ENCODE measurements around the gene RDH13.
A peak's percentile ranks its signal among the peaks of the same experiment; 100 is the strongest.
"Not testable (repeated sequence)": the region's sequence is repeated elsewhere in the genome, so short reads cannot be mapped to it uniquely, and the experiment has no call there.

Gene RDH13

GRCh38 chr19:55016017-55016416 is 46.9 kb downstream of the RDH13 start:
- no peak for DNase-seq (ENCODE audit: insufficient read length)
- FAIRE-seq, result no peak
- no peak for TF ChIP-seq POLR2AphosphoS5 (IDR thresholded peaks at IDR 0.05; ENCODE audit: low read depth, low read length)
- TF ChIP-seq POLR2A (IDR thresholded peaks at IDR 0.05; ENCODE audit: low read depth, low read length), result no peak
- no peak for TF ChIP-seq TAF1 (IDR thresholded peaks at IDR 0.05; ENCODE audit: borderline replicate concordance, low read depth, low read length)

GRCh38 chr19:55015126-55015525 is 47.8 kb downstream of the RDH13 start:
- no peak for TF ChIP-seq POLR2AphosphoS5 (IDR thresholded peaks at IDR 0.05; ENCODE audit: low read depth, low read length)
- DNase-seq (ENCODE audit: insufficient read length), result no peak
- FAIRE-seq, result no peak

- no peak for FAIRE-seq
- no peak for TF ChIP-seq POLR2AphosphoS5 (IDR thresholded peaks at IDR 0.05; ENCODE audit: low read depth, low read length)
- no peak for TF ChIP-seq POLR2A (IDR thresholded peaks at IDR 0.05; ENCODE audit: low read depth, low read length)
- TF ChIP-seq TAF1 (IDR thresholded peaks at IDR 0.05; ENCODE audit: borderline replicate concordance, low read depth, low read length), result no peak
These were observed 48.2 kb downstream of the RDH13 start for GRCh38 chr19:55014714-55015113.

GRCh38 chr19:55013596-55013995 is 49.4 kb downstream of the RDH13 start:
- DNase-seq (ENCODE audit: insufficient read length), result no peak
- FAIRE-seq, result no peak
- no peak for TF ChIP-seq POLR2AphosphoS5 (IDR thresholded peaks at IDR 0.05; ENCODE audit: low read depth, low read length)
- TF ChIP-seq POLR2A (IDR thresholded peaks at IDR 0.05; ENCODE audit: low read depth, low read length), result no peak
- no peak for TF ChIP-seq TAF1 (IDR thresholded peaks at IDR 0.05; ENCODE audit: borderline replicate concordance, low read depth, low read length)

More at GRCh38 chr19:55014714-55015113, 48.2 kb downstream of the RDH13 start:
- DNase-seq (ENCODE audit: insufficient read length), result peak; percentile 25

GRCh38 chr19:55012306-55012705 is 50.6 kb downstream of the RDH13 start:
- FAIRE-seq, result no peak
- no peak for TF ChIP-seq POLR2A (IDR thresholded peaks at IDR 0.05; ENCODE audit: low read depth, low read length)
- TF ChIP-seq POLR2AphosphoS5 (IDR thresholded peaks at IDR 0.05; ENCODE audit: low read depth, low read length), result no peak
- no peak for TF ChIP-seq TAF1 (IDR thresholded peaks at IDR 0.05; ENCODE audit: borderline replicate concordance, low read depth, low read length)
- no peak for DNase-seq (ENCODE audit: insufficient read length)

- DNase-seq (ENCODE audit: insufficient read length); FAIRE-seq: not testable (repeated sequence)
These were observed 52.4 kb downstream of the RDH13 start for GRCh38 chr19:55010561-55010960.

GRCh38 chr19:55008781-55009180 is 54.2 kb downstream of the RDH13 start:
- DNase-seq (ENCODE audit: insufficient read length); FAIRE-seq: not testable (repeated sequence)

- DNase-seq (ENCODE audit: insufficient read length); FAIRE-seq: not testable (repeated sequence)
These were observed 54.8 kb downstream of the RDH13 start for GRCh38 chr19:55008189-55008588.

- DNase-seq (ENCODE audit: insufficient read length); FAIRE-seq: not testable (repeated sequence)
These were observed 55.4 kb downstream of the RDH13 start for GRCh38 chr19:55007537-55007936.

- not testable (repeated sequence) for DNase-seq (ENCODE audit: insufficient read length); FAIRE-seq
These were observed 56.2 kb downstream of the RDH13 start for GRCh38 chr19:55006795-55007194.

- FAIRE-seq (no peak), DNase-seq (ENCODE audit: insufficient read length) (no peak)
- TF ChIP-seq POLR2A (IDR thresholded peaks at IDR 0.05; ENCODE audit: low read depth, low read length) (peak; percentile 85), TAF1 (IDR thresholded peaks at IDR 0.05; ENCODE audit: borderline replicate concordance, low read depth, low read length) (peak; percentile 65; the same call in 1 of the 2 replicates), POLR2AphosphoS5 (IDR thresholded peaks at IDR 0.05; ENCODE audit: low read depth, low read length) (peak; percentile 87)
These were observed 57.1 kb downstream of the RDH13 start for GRCh38 chr19:55005684-55006488.

GRCh38 chr19:55000761-55001160 is 62.2 kb downstream of the RDH13 start:
- DNase-seq (ENCODE audit: insufficient read length), result no peak

GRCh38 chr19:54998751-54999239 is 64.2 kb downstream of the RDH13 start:
- FAIRE-seq; DNase-seq (ENCODE audit: insufficient read length): not testable (repeated sequence)

More at GRCh38 chr19:55000761-55001160, 62.2 kb downstream of the RDH13 start:
- FAIRE-seq, result no peak
- TF ChIP-seq POLR2A (IDR thresholded peaks at IDR 0.05; ENCODE audit: low read depth, low read length) (no peak), TAF1 (IDR thresholded peaks at IDR 0.05; ENCODE audit: borderline replicate concordance, low read depth, low read length) (no peak), POLR2AphosphoS5 (IDR thresholded peaks at IDR 0.05; ENCODE audit: low read depth, low read length) (no peak)

Measured in GM12892 (cell line).